Smooth muscle cell (in vitro differentiated cells): Measurements from ENCODE around the gene GARIN1A. TPM values are rescaled to one million over a fixed set of nuclear protein-coding genes. Genes with fewer than 3 reads are reported as not detected.

Experiments used
- DNase-seq: peaks from one replicate; lab custom pipeline; 2025; ENCODE audit not compliant: unreplicated experiment; lab: John Stamatoyannopoulos, UW
- H2AFZ ChIP-seq: fragments of 200-600 bp; sonication (generic); 2 replicates; pipeline ENCODE4 v1.6.0; 2016; ENCODE audit warnings: antibody characterized with exemption, low read depth, mild to moderate bottlenecking
- H3F3A ChIP-seq: fragments of 200-600 bp; sonication (generic); 2 replicates; pipeline ENCODE4 v1.6.0; 2017; ENCODE audit warnings: antibody characterized with exemption, low read depth
- H3K27ac ChIP-seq: fragments of 200-600 bp; sonication (generic); 2 replicates; pipeline ENCODE4 v1.5.1; 2016; ENCODE audit warnings: low read depth, mild to moderate bottlenecking
- H3K27me3 ChIP-seq: fragments of 200-600 bp; sonication (generic); 2 replicates; pipeline ENCODE4 v1.6.1; 2016; ENCODE audit warnings: low read depth, mild to moderate bottlenecking
- H3K36me3 ChIP-seq: fragments of 200-600 bp; sonication (generic); 2 replicates; pipeline ENCODE4 v1.5.1; 2016; ENCODE audit warnings: low read depth
- H3K4me1 ChIP-seq: fragments of 200-600 bp; sonication (generic); 2 replicates; pipeline ENCODE4 v1.5.1; 2016; ENCODE audit warnings: low read depth
- H3K4me2 ChIP-seq: fragments of 200-600 bp; sonication (generic); 2 replicates; pipeline ENCODE4 v1.6.0; 2016; ENCODE audit warnings: mild to moderate bottlenecking
- H3K4me3 ChIP-seq: fragments of 200-600 bp; sonication (generic); 2 replicates; pipeline ENCODE4 v1.5.1; 2016; ENCODE audit warnings: mild to moderate bottlenecking
- H3K79me2 ChIP-seq: fragments of 200-600 bp; sonication (generic); 2 replicates; pipeline ENCODE4 v1.6.0; 2016; ENCODE audit warnings: low read depth, mild to moderate bottlenecking
- H3K9ac ChIP-seq: fragments of 200-600 bp; sonication (generic); 2 replicates; pipeline ENCODE4 v1.6.0; 2016; ENCODE audit warnings: low read depth
- H3K9me3 ChIP-seq: fragments of 200-600 bp; sonication (generic); replicated peaks from 2 replicates; pipeline ENCODE4 v1.5.1; 2016; ENCODE audit warnings: low read depth
- H4K20me1 ChIP-seq: fragments of 200-600 bp; sonication (generic); 2 replicates; pipeline ENCODE4 v1.6.0; 2016; ENCODE audit warnings: low read depth
- WGBS: methylation state at CpG from one replicate; pipeline ENCODE4 v1.1.7; 2016; ENCODE audit warnings: low lambda C conversion rate; 5-methylcytosine and 5-hydroxymethylcytosine counted together
- polyA plus RNA-seq: library from polyadenylated mRNA; unstranded; fragments of >200 nt; fragmentation: Nextera tagmentation; extraction: Ambion mirVana; gene quantifications from 2 replicates; pipeline ENCODE4 v1.2.1, GENCODE V29; 2016
- total RNA-seq: library from RNA; depleted of rRNA; stranded (reverse); fragments of >200 nt; gene quantifications from 2 replicates; pipeline ENCODE4 v1.2.3, GENCODE V29; 2014
- TF ChIP-seq, protein P1 (sequence below): fragments of 200-600 bp; sonication (generic); IDR thresholded peaks from 2 replicates; pipeline ENCODE4 v1.5.1; 2017; ENCODE audit warnings: borderline replicate concordance, mild to moderate bottlenecking, antibody characterized with exemption; ENCODE audit not compliant: insufficient read depth, poor library complexity, severe bottlenecking

Gene GARIN1A
- total and polyA plus RNA-seq, 2 experiments from 2014 or later, result 0.46 to 1.2 TPM

- TF ChIP-seq, protein P1, sequence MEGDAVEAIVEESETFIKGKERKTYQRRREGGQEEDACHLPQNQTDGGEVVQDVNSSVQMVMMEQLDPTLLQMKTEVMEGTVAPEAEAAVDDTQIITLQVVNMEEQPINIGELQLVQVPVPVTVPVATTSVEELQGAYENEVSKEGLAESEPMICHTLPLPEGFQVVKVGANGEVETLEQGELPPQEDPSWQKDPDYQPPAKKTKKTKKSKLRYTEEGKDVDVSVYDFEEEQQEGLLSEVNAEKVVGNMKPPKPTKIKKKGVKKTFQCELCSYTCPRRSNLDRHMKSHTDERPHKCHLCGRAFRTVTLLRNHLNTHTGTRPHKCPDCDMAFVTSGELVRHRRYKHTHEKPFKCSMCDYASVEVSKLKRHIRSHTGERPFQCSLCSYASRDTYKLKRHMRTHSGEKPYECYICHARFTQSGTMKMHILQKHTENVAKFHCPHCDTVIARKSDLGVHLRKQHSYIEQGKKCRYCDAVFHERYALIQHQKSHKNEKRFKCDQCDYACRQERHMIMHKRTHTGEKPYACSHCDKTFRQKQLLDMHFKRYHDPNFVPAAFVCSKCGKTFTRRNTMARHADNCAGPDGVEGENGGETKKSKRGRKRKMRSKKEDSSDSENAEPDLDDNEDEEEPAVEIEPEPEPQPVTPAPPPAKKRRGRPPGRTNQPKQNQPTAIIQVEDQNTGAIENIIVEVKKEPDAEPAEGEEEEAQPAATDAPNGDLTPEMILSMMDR, result no peak
- WGBS, result 46% methylated on average over 3 of the region's 3 CpGs
- Histone ChIP-seq H3K9me3 (no peaks in the 10 kb centered on the region), H3K4me2 (no peak overlapping the region), H3K4me3 (no peak overlapping the region), H3K27ac (no peak overlapping the region), H2AFZ (no peak overlapping the region), H3K9ac (no peak overlapping the region), H3K79me2 (no peaks in the 10 kb centered on the region), H3K36me3 (no peaks in the 10 kb centered on the region), H3K4me1 (peaks cover 5% of the 10 kb centered on the region), H4K20me1 (no peaks in the 10 kb centered on the region), H3F3A (no peaks in the 10 kb centered on the region), H3K27me3 (peaks cover 18% of the 10 kb centered on the region)
- no peak for DNase-seq
Observed at GRCh38 chr7:128699196-128699712, 27.2 kb downstream of the GARIN1A start.

GRCh38 chr7:128699895-128700294, 27.8 kb downstream of the GARIN1A start:
- no peak overlapping the region for H2AFZ ChIP-seq
- H3K9me3 ChIP-seq, result no peaks in the 10 kb centered on the region
- H3K4me1 ChIP-seq, result peaks cover 5% of the 10 kb centered on the region
- H3K79me2 ChIP-seq, result no peaks in the 10 kb centered on the region
- H4K20me1 ChIP-seq, result no peaks in the 10 kb centered on the region
- H3K4me3 ChIP-seq, result no peak overlapping the region
- no peaks in the 10 kb centered on the region for H3K36me3 ChIP-seq
- 56% methylated on average over 1 of the region's 1 CpG for WGBS
- no peak for DNase-seq
- peaks cover 18% of the 10 kb centered on the region for H3K27me3 ChIP-seq
- H3K27ac ChIP-seq, result no peak overlapping the region
- no peak overlapping the region for H3K9ac ChIP-seq
- TF ChIP-seq, protein P1, result no peak
- H3F3A ChIP-seq, result no peaks in the 10 kb centered on the region
- H3K4me2 ChIP-seq, result no peak overlapping the region

DNA sequence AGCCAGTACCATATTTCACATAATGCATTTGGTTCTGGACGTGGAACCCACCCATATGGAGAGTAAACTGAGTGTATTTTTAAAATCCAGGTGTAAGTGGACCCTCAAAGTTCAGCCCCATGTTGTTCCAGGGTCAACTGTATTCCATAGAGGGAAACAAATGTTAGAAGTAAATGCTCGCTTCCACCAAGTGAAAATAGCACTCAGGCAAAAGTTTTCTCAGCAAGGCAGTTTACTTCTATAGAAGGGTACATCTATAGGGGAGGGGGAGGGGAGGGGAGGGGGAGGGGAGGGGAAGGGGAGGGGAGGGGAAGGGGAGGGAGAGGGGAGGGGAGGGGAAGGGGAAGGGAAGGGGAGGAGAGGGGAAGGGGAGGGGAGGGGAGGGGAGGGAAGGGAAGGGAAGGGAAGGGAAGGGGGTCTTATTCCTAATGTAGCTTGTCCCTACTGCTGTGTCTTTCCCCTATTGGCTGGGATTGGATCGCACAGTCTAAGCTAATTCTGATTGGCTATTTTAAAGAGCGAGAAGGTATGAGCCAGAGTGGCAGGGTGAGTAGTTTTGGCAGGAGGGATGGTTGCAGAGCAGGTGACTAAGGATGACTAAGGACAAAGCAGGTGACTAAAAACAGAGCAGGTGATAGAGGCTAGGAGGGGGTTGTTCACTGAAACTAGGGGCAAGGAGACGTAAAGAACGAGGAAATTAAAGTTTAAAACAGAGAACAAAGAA, 29.1 kb downstream of the GARIN1A start:
- Histone ChIP-seq H3K4me3 (no peak overlapping the region), H3K9ac (no peak overlapping the region), H3K9me3 (no peaks in the 10 kb centered on the region), H2AFZ (no peak overlapping the region), H3K4me2 (no peak overlapping the region), H4K20me1 (no peaks in the 10 kb centered on the region), H3K79me2 (no peaks in the 10 kb centered on the region), H3K4me1 (peaks cover 5% of the 10 kb centered on the region), H3K27ac (no peak overlapping the region), H3K27me3 (peaks cover 18% of the 10 kb centered on the region), H3F3A (no peaks in the 10 kb centered on the region), H3K36me3 (no peaks in the 10 kb centered on the region)
- 66% methylated on average over 6 of the region's 6 CpGs for WGBS
- no peak for DNase-seq
- TF ChIP-seq, protein P1, result no peak
